Left colon (tissue), 2 donors: Measurements from ENCODE around the gene CRB3. TPM values are rescaled to one million over a fixed set of nuclear protein-coding genes. Genes with fewer than 3 reads are reported as not detected.

Experiments
- ATAC-seq: fragments of 200-7000 bp; cut with Tn5 transposase; one replicate; pipeline ENCODE4 v1.9.1; 2020; ENCODE audit warnings: mild to moderate bottlenecking, moderate library complexity
- DNase-seq, 2 donors: peaks; one replicate each; pipeline ENCODE4 v3.0.0-alpha.2; 2020
- intact Hi-C, 2 donors: fragments of 100-400 bp; cut with DNase I in 1 of 2; cut with micrococcal nuclease in 1 of 2; formaldehyde crosslinking; loops; one replicate each; pipeline versions ENCODE4 v1.11.2 to v1.14.0; 2022; cut with DNase I, micrococcal nuclease
- total RNA-seq, 2 donors: library from RNA; stranded (reverse); fragmentation: NEBNext Ultra II Directional; extraction: Animal tissue kit (Norgen Biotek cat#: 25700); gene quantifications; one replicate each; pipeline ENCODE4 v1.2.1, GENCODE V29; 2021
- donor health status: DM: no; HTN: no; CAD: no.
- donor health status: DM: yes; HTN: yes; CAD: no.

The CRB3 gene
- total RNA-seq, 2 donors from 2014 or later: 106 to 148 TPM

- intact Hi-C loops: no loop called here
- DNase-seq: no peak
- ATAC-seq: no peak
Measured at GRCh38 chr19:6429419-6430221, 34.5 kb upstream of the CRB3 start.

GRCh38 chr19:6431891-6432290 is 32.2 kb upstream of the CRB3 start:
- no peak for ATAC-seq
- DNase-seq: no peak
- intact Hi-C loops: no loop called here

GRCh38 chr19:6433165-6433564 is 30.9 kb upstream of the CRB3 start:
- intact Hi-C loops: no loop called here
- DNase-seq: no peak
- ATAC-seq: no peak

- no peak for DNase-seq
- intact Hi-C loops: no loop called here
- no peak for ATAC-seq
Measured at GRCh38 chr19:6433663-6434062, 30.4 kb upstream of the CRB3 start, which contains the start of gene SLC25A41. Gene SLC25A41, minus strand, starts transcription at chr19:6433763. Its CDS starts 70 bp downstream, at chr19:6433693.

- intact Hi-C loops: no loop called here
- no peak for DNase-seq
- no peak for ATAC-seq
Measured at GRCh38 chr19:6439743-6440142, 24.3 kb upstream of the CRB3 start.

GRCh38 chr19:6440905-6441304 is 23.2 kb upstream of the CRB3 start:
- intact Hi-C loops: no loop called here
- ATAC-seq: no peak
- no peak for DNase-seq

- intact Hi-C loops: no loop called here
- DNase-seq (no peak), ATAC-seq (no peak)
Measured at GRCh38 chr19:6442087-6442688, 21.9 kb upstream of the CRB3 start.

GRCh38 chr19:6443986-6444385 is 20.1 kb upstream of the CRB3 start:
- DNase-seq (no peak), ATAC-seq (no peak)
- intact Hi-C loops: no loop called here

- DNase-seq (no peak), ATAC-seq (no peak)
- intact Hi-C loops: no loop called here
Measured at GRCh38 chr19:6446452-6446851, 17.6 kb upstream of the CRB3 start.

GRCh38 chr19:6448045-6448444 is 16.0 kb upstream of the CRB3 start:
- intact Hi-C loops: no loop called here
- DNase-seq (no peak), ATAC-seq (no peak)

- intact Hi-C loops: no loop called here
- no peak for ATAC-seq
- DNase-seq: no peak
Measured at GRCh38 chr19:6450166-6450565, 13.9 kb upstream of the CRB3 start.

- ATAC-seq (no peak), DNase-seq (no peak)
- intact Hi-C loops: no loop called here
Measured at GRCh38 chr19:6451583-6452222, 12.4 kb upstream of the CRB3 start.

GRCh38 chr19:6452223-6452614 is 11.9 kb upstream of the CRB3 start:
- ATAC-seq (no peak), DNase-seq (no peak)
- intact Hi-C loops: no loop called here

GRCh38 chr19:6452899-6453298 is 11.2 kb upstream of the CRB3 start:
- ATAC-seq (no peak), DNase-seq (no peak)
- intact Hi-C loops: no loop called here

- intact Hi-C loops: no loop called here
- no peak for ATAC-seq
Measured at GRCh38 chr19:6453951-6454565, 10.0 kb upstream of the CRB3 start.

GRCh38 chr19:6455924-6456323 is 8.1 kb upstream of the CRB3 start:
- ATAC-seq (no peak), DNase-seq (no peak)
- intact Hi-C loops: no loop called here

More at GRCh38 chr19:6453951-6454565, 10.0 kb upstream of the CRB3 start:
- no peak for DNase-seq

- intact Hi-C loops: no loop called here
- no peak for ATAC-seq
- no peak for DNase-seq
Measured at GRCh38 chr19:6457958-6458694, 5.9 kb upstream of the CRB3 start.

GRCh38 chr19:6458695-6459261 is 5.3 kb upstream of the CRB3 start:
- intact Hi-C loops: no loop called here
- ATAC-seq (peak; percentile 34), DNase-seq (peak; percentile 45 to 72)
